C1 segment of cervical spinal cord (tissue), 14 donors: ENCODE results near the gene MRGPRX4.

ENCODE experiments used
- DNase-seq, 14 donors: peaks; one replicate each; lab custom pipeline; 2025; lab: John Stamatoyannopoulos, UW

Gene MRGPRX4

DNA sequence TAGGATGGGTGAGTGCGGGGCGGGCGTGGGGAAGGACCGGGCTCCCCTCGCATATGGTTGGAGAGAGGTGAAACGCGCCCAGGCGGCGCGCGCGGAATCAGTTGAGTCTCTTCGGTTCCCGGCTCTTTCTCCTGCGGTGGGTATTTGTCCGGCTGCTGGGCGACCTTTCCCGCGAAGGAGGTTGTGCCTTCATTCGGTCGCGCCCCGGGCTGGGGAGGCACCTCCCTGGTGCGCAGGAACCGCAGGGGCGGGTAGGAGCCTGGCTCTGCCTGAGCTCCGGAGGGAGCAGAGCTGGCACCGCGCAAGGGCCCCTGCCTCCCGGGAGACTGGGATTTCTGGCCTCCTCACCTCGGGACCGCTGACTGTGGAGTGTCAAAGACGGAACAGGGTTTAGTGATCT is 36.4 kb downstream of the MRGPRX4 start:
- DNase-seq: no peak

DNA sequence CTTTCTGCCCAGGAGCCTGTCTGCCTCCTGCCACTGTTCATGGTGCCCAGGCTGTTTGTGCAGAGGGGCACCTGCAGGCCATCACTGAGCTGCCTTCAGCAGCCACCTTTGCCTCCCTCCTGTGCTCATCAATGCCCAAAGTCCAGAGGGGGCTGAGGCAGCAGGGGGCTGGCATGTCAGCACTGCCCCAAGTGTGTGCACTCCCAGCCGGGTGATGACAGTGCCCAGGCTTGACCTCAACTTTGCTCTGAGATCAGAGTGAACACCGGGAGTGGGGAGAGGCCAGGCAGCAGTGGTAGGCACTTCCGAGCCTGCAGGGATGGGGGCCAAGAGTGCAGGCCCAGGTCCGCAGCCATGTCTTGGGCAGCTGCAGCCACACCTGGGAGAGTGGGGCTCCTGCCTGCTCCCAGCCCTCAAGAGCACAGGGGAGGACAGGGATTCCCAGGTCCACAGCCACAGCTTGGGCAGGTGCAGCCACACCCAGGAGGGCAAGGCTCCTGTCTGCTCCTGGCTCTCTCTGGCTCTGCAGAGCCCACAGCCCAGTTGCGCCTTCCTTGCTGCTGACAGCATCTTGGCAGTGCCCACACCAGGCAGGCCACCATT is 48.7 kb downstream of the MRGPRX4 start:
- no peak for DNase-seq

GRCh38 chr11:18222814-18223421 is 50.3 kb downstream of the MRGPRX4 start:
- no peak for DNase-seq
